ENCODE results near the gene OLFM2.
"Not testable (repeated sequence)": the region's sequence is repeated elsewhere in the genome, so short reads cannot be mapped to it uniquely, and the experiment has no call there.

Gene OLFM2

DNA sequence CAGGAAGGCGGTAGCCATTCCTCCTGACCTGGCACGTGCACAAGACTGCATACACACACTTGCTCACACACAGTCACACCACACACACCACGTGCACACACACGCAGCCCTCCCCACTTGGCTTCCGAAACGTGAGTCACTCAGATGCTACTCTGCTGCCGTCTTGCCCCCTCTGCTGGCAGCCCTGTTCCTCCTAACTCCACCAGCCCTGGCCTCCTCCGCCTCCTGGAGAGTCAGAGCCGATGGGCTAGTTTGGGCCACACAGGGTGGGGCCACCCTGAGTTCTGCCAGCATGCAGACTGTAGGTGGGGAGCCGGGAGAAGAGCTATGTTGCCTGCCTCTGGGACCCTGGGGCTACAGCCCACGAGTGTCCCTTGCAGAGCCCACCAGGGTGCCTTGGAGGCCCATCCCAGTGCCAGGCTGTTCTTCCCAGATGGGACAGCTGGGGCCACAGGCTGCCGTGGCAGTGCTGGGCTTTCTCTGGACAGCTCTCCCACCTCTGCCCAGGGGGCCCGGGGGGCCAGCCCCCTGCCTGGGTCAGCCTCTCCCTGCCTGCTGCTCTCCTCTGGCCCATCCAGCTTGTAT lies 89.1 kb downstream of the OLFM2 start:
- DNase-seq: peak; percentile 52
- in situ Hi-C loops (cut with MboI; ENCODE audit: low pct_unique_long_range_greater_than_20kb, low sequenced_read_pairs): no loop called here

DNA sequence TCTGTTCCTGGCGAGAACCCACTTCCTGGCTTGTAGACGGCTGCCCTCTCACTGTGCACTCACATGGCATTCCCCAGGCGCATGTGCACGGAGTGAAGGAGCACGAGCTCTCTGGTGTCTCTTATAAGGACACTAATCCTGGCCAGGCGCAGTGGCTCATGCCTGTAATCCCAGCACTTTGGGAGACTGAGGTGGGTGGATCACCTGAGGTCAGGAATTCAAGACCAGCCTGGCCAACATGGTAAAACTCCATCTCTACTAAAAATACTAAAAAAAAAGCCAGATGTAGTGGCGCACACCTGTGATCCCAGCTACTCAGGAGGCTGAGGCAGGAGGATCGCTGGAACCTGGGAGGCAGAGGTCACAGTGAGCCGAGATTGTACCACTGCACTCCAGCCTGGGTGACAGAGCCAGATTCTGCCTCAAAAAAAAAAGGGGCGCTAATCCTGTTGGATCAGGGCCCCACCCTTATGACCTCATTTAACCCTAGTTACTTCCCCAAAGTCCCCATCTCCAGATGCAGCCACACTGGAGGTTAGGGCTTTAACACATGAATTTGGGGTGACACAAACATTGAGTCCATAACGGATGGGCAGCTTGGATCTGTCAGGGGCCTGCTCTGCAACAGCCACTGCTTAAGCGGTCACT lies 92.6 kb downstream of the OLFM2 start:
- DNase-seq; in situ Hi-C loops (cut with MboI; ENCODE audit: low pct_unique_long_range_greater_than_20kb, low sequenced_read_pairs): not testable (repeated sequence)

DNA sequence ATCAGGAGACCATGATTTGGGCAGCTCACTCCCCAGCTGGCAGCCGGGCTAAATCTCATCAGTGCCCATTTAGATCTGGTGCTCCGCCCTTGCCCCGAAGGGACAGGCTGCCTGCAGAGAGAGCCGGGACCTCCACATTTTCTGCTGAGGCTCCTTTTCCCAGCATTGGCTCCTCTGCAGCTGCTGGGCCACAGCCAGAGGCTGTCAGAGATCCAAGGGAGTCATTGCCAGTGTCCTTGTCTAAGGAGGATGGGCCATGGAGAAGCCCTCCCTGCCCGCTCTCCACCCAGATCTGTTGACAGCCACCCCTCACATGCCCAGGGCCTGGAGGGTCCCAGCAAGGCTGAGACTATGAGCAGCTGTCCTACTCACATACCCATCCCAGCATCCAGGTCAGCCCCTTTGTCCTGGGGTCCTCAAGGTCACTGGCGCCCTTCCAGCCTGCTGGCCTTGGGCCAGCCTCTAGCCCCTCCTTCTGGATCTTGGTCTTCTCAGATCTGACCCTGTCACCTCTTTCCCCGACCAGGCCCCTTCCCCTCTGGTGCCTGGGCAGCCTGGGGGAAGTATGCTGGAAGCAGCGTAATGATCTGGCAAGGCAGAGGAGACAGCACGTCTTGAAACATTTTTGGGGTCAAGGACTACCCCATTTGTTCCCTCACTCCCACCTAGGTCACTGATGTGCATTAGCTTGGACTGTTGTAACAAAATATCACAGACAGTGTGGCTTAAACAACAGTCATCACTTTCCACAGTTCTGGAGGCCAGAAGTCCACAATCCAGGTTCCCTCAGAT lies 93.3 kb downstream of the OLFM2 start:
- in situ Hi-C loops (cut with MboI; ENCODE audit: low pct_unique_long_range_greater_than_20kb, low sequenced_read_pairs): no loop called here
- no peak for DNase-seq

DNA sequence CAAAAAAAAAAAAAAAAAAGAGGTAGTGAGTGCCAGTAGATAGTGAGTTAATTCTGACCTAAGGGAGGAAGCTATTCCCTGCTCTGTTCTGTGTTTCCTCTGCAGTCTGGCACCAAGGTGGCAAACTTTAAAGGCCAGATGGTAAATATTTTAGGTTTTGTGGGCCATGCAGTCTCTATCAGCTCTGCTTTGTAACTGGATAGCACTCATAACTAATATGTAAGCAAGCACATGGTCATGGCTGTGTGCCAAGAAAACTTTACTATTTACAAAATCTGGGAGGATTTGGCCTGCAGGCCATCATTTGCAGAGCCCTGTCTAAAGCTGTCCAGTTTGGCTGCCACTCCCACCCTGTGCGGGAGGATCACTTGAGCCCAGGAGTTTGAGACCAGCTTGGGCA lies 96.9 kb downstream of the OLFM2 start:
- in situ Hi-C loops (cut with MboI; ENCODE audit: low pct_unique_long_range_greater_than_20kb, low sequenced_read_pairs): no loop called here
- no peak for DNase-seq

DNA sequence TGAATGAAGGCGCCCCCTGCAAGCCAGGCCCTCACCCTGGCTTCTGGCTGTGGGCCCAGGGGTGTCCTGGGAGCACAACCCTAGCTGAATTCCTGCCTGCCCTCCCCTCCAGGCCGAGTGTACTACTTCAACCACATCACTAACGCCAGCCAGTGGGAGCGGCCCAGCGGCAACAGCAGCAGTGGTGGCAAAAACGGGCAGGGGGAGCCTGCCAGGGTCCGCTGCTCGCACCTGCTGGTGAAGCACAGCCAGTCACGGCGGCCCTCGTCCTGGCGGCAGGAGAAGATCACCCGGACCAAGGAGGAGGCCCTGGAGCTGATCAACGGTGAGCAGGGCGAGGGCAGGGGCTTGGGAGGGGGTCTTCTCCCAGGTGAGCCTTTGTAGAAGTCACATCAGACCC lies 98.0 kb downstream of the OLFM2 start:
- DNase-seq: no peak
- in situ Hi-C loops (cut with MboI; ENCODE audit: low pct_unique_long_range_greater_than_20kb, low sequenced_read_pairs): no loop called here

DNA sequence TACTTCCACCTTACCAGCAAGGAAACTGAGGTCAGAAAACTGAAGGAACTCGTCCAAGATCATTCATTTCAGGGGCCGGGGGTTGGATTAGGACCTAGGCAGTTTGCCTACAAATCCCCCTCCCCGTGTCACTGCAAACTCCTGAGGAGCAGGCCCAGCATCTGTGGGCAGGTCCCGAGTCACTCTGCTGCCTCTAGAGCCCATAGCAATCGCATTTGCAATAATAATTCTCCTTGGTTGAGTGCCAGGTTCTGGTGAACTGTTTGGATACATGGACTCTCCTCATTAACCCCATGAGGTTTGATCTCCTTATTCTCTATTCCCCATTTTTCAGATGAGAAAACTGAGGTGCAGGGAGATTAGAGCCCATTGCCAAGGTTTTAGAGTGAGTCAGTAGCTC lies 100.3 kb downstream of the OLFM2 start:
- in situ Hi-C loops (cut with MboI; ENCODE audit: low pct_unique_long_range_greater_than_20kb, low sequenced_read_pairs): no loop called here

DNA sequence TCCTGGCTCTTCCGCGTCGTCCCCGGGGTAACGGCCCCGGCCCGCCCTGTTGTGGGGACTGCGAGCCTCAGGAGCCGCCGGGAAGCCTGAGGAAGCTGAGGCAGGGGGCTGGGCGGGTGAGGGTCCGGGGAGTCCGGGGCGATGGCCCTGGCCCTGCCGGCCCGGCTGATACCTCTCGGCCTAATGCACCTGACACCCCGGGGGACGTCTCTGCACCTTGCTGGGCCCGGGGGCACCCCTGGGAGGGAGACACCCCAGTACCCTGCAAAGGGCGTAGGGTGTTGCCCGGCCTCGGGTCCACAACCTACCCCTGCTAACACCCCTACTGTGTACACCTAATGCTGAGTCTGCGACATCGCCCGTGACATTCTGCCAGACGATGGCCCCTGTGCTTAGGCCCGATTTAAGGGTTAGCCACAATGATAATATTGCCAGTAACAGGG lies 100.8 kb downstream of the OLFM2 start:
- in situ Hi-C loops (cut with MboI; ENCODE audit: low pct_unique_long_range_greater_than_20kb, low sequenced_read_pairs): no loop called here
- no peak for DNase-seq

More for the DNA sequence above, 100.3 kb downstream of the OLFM2 start:
- no peak for DNase-seq

DNA sequence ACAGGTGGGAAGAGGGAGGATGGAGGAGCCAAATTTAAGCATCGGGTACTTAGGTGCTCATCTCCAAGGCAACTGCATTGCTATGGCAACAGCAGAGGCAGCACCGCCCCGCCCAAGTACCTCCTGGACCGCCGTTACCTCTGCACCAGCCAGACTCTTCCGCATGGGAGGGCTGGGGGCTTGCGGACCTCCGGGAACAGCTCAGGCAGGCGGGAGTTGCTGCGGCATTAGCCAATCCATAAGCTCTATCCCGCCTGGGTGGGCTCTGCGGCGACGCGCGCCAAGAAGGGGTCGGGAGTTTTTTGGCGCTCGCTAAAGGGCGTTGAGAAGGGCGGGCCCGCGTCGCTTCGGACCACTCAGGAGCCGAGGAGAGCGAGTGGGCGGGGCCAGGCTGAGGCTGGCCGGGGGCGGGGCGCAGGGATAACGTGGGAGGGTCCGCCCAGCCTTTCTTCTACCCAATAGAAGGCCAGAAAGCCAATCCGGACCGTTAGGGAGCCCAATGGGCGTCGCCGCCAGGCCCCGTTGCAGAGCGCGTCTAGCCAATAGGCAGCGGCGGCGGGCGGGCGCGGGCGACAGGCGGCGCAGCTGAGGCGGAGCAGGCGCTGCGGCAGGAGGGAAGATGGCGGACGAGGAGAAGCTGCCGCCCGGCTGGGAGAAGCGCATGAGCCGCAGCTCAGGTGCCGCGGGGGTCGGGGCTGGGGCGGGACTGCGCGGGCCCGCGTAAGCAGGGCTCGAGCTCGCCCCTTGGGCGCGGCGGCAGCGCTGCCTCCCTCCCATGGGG lies 101.4 kb downstream of the OLFM2 start, which contains the start of gene PIN1:
Gene PIN1 (plus strand): TSS at position 593 of the 781 bp plus-strand sequence. CDS start 27 bp downstream, at position 620.
- in situ Hi-C loops (cut with MboI; ENCODE audit: low pct_unique_long_range_greater_than_20kb, low sequenced_read_pairs): no loop called here
- peak; percentile 99 for DNase-seq

DNA sequence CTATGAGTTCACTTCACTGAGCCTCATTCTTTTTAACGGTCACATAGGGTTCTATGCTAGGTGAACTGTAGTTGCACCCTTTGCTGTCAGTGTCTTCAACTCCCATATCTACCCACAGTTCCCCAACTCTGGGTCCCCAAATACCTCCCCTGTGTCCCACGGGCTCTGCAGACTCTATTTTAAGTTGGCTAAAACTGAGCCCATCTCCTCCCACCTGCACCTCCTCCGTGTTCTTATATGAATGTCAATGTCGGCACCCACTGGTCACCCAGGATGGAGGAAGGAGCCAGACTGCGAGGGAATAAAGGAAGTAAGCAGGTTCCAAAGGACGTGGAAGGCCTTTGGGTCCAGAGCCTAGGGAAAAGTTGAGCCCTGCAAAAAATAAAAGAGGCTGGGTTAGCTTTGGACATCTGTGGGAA lies 102.0 kb downstream of the OLFM2 start:
- no peak for DNase-seq
- in situ Hi-C loops (cut with MboI; ENCODE audit: low pct_unique_long_range_greater_than_20kb, low sequenced_read_pairs): no loop called here

DNA sequence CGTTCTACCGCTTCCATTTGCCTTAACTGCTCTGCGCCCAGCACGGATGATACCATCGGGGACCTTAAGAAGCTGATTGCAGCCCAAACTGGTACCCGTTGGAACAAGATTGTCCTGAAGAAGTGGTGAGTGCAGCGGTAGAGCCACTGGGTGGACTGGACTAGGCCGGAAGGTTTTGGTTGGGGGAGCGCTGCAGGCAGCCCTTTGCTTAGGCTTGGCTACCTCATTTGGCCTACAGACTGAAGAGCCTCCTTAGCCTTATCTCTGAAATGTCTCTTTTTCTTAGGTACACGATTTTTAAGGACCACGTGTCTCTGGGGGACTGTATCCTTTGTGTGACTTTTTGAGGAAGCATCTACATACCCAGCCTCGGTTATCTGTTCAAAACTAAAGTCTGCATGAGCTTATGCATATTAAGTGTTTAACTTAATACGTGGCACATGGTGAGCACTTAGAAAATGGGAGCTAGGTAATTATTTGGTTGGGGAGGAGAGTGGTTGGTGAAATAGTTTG lies 107.7 kb downstream of the OLFM2 start:
- DNase-seq: peak; percentile 24
- in situ Hi-C loops (cut with MboI; ENCODE audit: low pct_unique_long_range_greater_than_20kb, low sequenced_read_pairs): no loop called here

DNA sequence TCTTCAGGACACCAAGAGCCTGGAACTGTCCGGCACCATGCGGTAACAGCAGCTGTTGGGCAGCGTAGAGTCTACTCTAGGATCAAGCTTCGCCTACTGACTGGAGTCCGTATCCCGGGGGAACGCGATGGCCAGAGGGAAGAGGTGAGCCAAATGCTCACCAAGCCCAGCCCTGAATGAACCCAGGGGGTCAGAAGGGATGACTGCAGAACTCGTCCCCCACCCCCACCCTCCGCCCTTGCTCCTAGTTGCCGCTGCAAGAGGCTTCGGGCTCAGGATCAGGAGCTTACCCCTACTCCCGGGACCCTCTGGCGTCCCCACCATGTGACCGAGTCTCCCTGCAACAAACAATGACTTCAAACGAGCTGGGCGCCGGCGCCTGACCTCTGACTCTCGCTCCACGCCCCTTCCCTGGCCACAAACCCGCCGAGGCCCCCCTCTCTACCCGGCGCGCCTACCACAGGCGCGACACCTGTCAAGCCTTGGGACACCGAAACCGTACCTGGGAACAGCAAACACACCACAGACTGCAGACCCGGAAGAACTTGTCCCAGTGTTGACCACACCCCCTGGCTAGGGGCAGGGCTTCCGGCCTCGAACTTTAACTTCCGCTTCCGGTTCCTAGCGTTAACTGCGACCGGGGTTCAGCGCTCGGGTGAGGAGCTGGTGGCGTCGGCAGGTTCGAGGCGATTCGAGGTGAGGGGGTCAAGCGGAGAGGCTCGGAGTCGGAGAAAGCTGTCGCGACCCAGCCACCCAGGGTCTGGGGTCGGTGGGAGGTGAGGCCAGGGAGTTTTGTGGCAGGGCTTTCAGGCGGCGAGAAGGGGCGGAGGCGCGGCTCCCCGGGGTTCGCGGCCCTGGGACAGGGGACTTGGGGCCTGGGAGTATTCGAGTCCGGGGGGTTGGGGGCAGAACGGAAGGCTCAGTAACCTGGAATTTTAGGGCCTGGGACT lies 108.8 kb downstream of the OLFM2 start, which contains the start of gene UBL5:
Gene UBL5 (plus strand): TSS at position 630 of the 950 bp plus-strand sequence. CDS start 420 bp downstream, outside the sequence.
- peak; percentile 94 for DNase-seq
- in situ Hi-C loops (cut with MboI; ENCODE audit: low pct_unique_long_range_greater_than_20kb, low sequenced_read_pairs): no loop called here

DNA sequence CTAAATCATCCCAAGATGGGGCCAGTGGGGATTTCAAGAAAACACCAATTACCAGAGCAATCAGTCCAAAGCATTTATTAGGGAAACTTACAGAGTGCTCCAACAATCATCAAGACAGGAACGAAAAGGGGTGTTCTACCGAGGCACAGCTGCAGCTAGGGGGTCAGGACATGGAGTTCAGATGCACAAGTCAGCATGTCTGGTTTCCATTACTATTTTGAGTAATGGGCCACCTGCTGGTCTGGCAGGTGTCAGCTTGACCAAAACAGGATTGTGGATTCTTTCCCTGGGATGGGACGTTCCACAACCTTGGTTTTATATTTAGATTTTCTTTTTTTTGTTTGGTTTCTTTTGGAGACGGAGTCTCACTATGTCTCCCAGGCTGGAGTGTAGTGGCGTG lies 112.5 kb downstream of the OLFM2 start:
- no peak for DNase-seq
- in situ Hi-C loops (cut with MboI; ENCODE audit: low pct_unique_long_range_greater_than_20kb, low sequenced_read_pairs): no loop called here

DNA sequence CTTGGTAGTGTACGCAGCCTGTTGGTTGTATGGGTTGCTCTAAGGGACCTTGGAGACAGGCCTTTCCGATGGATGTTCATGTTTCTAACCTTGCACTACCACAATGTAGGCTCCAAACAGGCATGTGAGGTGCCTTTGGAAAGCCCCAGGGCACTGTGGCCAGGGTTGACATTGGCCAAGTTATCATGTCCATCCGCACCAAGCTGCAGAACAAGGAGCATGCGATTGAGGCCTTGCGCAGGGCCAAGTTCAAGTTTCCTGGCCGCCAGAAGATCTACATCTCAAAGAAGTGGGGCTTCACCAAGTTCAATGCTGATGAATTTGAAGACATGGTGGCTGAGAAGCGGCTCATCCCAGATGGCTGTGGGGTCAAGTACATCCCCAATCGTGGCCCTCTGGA lies 116.3 kb downstream of the OLFM2 start:
- in situ Hi-C loops (cut with MboI; ENCODE audit: low pct_unique_long_range_greater_than_20kb, low sequenced_read_pairs); DNase-seq: not testable (repeated sequence)

DNA sequence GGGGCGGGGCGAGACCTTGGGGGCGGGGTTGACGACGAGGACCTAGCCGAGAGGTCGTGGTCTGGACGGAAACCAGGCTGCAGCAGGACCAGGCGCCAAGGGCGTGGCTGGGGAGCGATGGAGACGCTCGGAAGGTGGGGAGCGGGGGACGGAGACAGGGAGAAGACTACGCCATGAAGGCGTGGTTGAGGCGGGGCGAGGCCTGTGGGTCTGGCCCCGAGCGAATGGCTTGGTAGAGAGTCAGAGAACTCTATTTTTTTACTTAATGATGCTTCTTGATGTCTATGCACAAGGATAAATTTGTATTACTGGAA lies 116.8 kb downstream of the OLFM2 start:
- DNase-seq: no peak
- in situ Hi-C loops (cut with MboI; ENCODE audit: low pct_unique_long_range_greater_than_20kb, low sequenced_read_pairs): no loop called here

DNA sequence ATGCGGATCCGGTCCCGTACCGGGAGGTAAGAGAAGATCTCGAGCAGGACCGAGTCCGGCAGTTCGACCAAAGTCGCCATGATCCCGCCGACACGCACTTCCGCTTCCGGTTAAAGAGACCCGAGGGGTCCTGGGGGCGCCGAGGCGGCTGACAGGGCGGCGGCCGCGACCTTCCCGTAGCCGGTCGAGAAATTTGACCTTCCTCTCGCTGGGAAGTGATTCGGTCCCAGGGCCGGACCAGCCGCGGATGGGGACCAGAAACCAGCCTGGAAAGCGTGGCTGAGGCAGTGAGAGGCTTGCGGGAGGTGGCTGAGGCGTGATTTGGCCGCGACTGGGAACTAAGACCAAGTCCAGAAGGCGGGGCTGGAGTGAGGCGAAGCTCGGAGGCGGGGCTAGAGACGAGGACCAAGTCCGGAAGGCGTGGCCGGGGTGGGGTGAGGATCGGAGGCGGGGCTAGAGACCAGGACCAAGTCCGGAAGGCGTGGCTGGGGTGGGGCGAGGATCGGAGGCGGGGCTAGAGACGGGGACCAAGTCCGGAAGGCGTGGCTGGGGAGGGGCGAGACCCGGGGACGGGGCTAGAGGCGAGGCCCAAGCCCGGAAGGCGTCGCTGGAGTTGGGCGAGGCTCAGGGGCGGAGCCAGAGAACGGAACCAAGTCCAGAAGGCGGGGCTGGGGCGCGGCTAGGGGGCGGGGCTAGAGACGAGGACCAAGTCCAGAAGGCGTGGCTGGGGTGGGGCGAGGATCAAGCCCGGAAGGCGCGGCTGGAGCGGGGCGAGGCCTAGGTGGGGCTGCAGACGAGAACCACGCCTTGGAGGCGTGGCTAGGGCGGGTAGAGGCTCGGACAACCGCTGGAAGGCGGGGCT lies 117.3 kb downstream of the OLFM2 start, which contains the start of gene FBXL12:
Gene FBXL12 (minus strand): TSS at position 346 of the 862 bp plus-strand sequence. CDS start 266 bp downstream, at position 80.
- in situ Hi-C loops (cut with MboI; ENCODE audit: low pct_unique_long_range_greater_than_20kb, low sequenced_read_pairs): no loop called here
- peak; percentile 98 for DNase-seq

DNA sequence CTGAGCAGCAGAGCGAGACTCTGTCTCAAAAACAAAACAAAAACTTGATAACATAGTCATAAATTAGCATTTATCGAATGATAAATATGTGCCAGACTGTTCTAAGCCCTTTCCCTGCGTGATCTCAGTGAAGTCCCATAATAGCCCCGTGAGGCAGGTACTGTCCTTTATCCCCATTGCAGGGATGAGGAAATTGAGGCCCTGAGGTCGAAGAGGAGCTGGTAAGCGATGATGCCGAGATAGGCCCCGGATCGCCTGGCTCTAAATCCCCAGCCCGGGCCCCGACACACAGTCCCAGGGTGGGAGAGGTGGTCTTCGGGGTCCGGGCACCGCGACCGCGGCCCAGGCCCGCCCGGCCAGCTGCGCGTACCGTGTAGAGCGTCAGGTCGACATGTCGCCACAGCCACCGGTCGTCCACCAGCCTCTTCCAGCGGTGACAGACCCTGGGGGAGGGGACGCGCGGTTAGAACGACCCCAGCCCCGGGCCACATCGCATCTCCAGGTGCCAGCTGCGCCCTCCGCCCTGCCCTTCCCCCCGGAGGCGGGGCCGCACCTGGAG lies 118.1 kb downstream of the OLFM2 start:
- no peak for DNase-seq

DNA sequence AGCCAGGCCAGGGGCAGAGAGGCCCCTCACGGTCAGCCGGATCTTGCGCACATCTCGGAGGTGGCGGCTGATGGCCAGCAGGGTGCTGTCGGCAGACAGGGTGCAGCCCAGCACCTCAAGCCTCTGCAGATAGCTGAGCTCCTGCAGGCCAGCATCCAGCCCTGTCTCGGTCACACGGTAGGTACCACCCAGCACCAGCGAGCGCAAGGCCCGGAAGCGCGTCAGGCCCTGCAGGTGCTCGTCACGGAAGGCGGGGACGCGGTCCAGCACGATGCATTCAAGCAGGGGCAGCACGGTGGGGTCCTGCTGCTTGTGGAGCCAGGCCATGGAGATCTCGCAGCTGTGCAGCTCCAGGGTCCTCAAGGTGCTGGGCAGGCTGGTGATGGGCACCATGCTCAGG lies 125.2 kb downstream of the OLFM2 start:
- no peak for DNase-seq
- in situ Hi-C loops (cut with MboI; ENCODE audit: low pct_unique_long_range_greater_than_20kb, low sequenced_read_pairs): no loop called here

More for the DNA sequence above, 118.1 kb downstream of the OLFM2 start:
- in situ Hi-C loops (cut with MboI; ENCODE audit: low pct_unique_long_range_greater_than_20kb, low sequenced_read_pairs): no loop called here

Data from KBM-7 (cell line).